GM19328 (cell line): ENCODE measurements around the gene STBD1.
A peak's percentile ranks its signal among the peaks of the same experiment; 100 is the strongest.
"Not testable (repeated sequence)": the region's sequence is repeated elsewhere in the genome, so short reads cannot be mapped to it uniquely, and the experiment has no call there.

Experiments
- ATAC-seq: cut with Tn5 transposase; IDR thresholded peaks from one replicate; pipeline ENCODE4 v1.9.1; 2021; ENCODE audit warnings: mild to moderate bottlenecking, moderate library complexity; ENCODE audit not compliant: unreplicated experiment

The STBD1 gene

GRCh38 chr4:76282941-76283689 is 23.4 kb upstream of the STBD1 start:
- ATAC-seq = no peak

- ATAC-seq = no peak
These were observed 22.6 kb upstream of the STBD1 start for GRCh38 chr4:76283900-76284299.

- not testable (repeated sequence) for ATAC-seq
These were observed 18.7 kb upstream of the STBD1 start for GRCh38 chr4:76287811-76288210.

GRCh38 chr4:76292730-76293129 is 13.8 kb upstream of the STBD1 start:
- ATAC-seq = no peak

DNA sequence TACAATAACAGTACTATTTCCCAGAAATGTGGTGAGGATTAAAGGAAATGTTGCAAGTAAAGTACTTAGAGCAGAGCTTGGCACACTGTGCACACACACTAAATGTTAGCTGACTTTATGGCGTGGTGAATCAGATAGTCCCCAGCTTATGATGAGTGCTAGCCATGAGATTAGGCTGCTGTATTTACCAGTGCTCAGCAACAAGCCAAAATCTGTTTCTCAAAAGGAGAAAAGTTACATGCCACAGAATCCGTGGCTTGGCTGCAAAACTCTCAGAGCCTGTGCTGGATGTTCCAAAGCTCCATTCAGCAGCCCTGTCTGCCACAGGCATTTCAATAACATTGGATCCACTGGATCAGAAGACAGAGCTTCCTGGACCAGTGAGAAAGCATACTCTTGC is 12.8 kb upstream of the STBD1 start:
- no peak for ATAC-seq

- ATAC-seq = no peak
These were observed 10.2 kb upstream of the STBD1 start for GRCh38 chr4:76296286-76296820.

DNA sequence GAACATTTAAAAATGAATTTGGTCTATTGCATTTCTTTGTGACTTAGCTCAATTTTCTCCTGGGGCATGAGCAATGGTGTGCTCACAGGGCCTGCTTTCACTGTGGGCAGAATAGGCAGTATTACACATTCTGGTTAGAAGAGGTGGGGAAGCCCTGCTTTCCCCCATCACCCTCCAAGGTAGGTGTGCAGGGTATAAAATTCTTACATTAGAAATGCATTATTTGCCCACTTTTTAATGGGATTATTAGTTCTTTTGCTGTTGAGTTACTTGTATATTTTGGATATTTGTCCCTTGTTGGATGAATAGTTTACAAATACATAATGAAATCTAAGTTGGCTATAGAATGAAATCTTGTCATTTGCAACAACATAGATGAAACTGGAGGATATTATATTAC is 8.3 kb upstream of the STBD1 start:
- ATAC-seq = no peak

- no peak for ATAC-seq
These were observed 6.5 kb upstream of the STBD1 start for GRCh38 chr4:76300012-76300411.

DNA sequence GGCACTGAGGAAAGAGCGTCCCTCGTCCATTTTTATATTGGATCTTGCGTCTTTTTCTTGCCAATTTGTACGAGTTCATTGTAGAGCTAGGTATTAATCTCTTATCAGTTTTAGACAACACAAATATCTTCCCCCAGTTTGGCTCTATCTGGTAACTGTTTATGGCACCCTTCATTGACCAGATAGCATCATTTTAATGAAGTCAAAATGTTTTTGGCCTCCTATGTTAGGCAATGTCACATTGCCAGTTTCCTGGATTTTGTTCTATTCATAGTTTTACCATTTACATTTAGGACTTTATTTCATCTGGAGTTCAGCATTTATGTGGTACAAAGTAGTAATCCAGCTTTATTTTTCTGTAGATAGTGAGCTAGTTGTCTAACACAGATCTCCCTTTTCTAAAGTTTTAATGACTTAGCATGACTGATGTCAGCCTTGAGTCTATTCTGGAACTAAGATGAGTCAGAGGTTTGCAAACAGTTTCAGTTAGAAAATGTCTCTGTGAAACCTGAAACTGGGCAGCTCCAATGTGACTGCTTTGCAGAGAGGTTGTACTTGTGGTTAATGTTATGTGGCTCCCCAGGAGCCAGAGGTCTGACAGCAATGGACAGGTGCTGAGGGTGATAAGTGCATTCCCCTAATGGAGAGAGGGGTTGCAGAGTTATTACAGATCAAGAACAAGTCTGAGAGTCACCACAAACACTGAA is 5.3 kb upstream of the STBD1 start:
- peak; percentile 98 for ATAC-seq

DNA sequence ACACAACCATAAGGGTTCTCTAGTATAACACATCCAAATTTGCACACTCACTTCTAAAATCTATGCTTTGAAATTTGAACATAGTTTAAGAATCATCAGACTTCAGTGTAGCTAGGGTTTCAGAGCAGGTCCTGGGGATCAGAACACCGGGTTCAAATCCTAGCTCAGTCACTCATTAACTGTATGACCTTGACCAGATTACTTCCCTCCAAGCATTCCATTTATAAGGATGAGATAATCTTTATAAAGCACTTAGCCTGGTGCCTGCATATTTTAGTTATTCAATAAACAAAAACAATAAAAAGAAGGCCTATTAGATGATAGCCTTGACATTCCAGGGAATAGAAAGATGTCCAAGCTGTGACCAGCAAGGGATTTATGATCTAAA is 4.8 kb upstream of the STBD1 start:
- no peak for ATAC-seq

DNA sequence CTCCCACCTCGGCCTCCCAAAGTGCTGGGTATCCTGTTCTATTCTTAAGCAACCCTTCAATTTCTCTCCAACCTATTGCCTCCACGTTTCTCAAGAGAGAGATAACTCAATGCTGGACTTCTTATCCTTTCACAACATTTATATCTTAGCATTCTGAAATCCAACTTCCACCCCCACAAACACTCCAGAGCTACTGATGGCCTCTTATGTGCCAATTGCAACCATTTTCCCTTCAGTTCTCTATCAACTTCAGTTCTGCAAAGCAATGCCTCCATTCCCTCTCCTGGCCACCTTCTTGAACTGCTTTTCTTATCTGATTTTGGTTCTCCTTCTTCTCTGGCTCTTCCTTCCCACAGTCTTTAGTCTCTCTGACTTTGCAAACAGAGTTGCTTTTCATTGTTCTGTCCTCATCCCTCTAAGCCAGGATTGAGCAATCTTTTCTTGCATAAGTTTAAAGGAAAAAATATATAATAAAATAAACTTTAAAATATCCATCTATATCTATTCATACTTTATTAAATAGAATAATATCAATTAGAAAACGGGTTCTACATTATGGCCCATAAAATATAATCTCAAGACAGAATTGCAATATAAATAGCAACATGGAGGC is 3.6 kb upstream of the STBD1 start:
- ATAC-seq = no peak

GRCh38 chr4:76305033-76305687 is 1.4 kb upstream of the STBD1 start:
- no peak for ATAC-seq

DNA sequence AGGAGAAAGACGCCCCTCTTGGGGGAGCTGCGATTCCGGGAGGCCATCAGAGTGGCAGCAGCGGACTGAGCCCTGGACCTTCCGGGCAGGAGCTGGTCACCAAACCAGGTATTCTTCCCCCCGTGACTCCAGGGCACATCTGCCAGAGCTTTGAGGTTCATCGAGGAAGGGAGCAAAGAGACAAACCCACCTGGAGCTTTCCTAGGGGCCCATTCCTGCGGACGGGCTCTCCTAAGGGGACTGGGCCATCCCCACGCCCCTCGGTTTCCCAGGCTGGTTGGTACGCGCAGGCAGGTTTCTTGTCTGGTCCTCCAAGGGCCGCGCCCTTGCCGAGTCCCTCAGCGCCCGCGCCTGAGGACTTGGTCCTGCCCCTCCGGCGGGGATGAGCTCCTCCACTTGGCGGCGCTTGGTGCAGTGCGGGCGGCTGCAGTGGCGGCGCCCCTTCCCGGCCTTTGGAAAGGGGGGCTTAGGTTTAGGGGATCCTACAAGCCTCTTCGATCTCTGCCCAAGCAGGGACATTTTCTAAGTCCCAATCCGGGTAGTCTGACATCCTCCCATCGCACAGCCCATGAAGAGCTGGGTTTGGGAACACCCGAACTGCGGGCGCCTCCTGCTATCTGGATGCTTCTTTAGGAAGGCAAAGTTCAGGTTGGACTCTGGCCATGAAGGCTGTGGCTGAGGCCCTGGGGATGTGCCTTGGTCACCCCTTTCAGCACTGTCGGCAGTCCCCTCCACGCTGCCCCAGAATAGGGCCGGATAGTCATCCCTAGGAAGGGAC is 538 bp downstream of the STBD1 start:
- no peak for ATAC-seq

DNA sequence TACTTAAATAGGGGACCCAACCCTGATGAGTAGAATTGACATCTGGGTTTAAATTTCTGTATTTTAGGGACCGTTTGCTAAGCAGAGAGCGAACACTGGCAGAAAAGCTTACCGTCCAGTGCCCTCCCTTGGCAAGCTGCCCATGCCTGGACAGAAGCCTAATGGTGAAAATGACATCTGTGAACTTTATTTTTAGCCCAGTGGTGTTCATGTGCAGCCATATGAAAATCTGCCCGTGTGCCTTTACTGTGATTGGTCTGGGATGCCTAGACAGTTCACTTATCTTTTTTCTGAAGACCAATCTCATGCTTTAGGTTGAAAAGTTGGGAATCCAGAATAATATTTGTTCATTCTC is 1.1 kb downstream of the STBD1 start:
- no peak for ATAC-seq

GRCh38 chr4:76308548-76308947 is 2.0 kb downstream of the STBD1 start:
- no peak for ATAC-seq

DNA sequence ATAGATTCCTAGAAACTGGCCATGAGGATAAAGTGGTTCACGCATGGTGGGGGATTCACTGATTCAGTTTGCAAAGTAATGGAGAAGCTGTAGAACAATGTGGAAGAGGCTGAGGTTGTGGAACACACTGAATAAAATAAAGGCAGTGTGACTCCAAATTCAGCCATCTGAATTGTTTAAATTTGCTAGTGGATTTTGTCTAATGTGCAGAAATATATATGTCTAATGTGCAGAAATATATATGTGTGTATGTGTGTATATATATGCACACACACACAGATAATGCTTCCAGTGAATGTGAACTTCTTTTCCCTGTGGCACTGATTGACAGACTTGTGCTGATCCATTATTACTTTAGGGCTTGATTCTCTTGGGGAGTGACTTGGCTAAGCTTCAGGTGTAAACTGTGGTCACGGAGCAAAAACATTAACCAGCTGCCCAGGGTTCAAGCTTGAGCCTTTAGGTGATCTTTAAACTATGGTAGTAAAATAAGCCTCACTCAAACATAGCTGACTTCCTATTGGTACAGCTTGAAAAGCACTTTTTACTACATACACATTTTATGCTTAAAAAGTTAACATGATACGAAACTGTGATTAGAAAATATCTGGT is 3.5 kb downstream of the STBD1 start:
- ATAC-seq = no peak

DNA sequence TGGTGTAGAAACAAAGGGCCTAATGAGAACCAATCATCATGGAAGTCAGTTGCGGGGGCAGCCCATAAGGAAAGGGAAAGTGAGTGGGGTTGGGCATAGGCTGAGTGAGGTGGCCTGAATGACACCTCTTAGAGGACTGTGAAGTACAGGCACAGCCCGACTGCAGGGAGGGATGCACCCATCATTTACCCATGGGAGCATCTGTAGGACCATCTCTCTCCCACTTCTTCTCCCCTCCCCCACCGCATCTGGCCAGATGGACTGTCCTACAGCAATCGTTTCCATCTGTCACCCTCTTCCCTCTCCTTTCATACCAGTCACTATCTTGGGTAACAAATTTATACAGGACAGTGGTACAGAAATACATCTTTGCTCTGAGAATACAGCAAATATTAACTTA is 4.2 kb downstream of the STBD1 start:
- ATAC-seq = no peak

DNA sequence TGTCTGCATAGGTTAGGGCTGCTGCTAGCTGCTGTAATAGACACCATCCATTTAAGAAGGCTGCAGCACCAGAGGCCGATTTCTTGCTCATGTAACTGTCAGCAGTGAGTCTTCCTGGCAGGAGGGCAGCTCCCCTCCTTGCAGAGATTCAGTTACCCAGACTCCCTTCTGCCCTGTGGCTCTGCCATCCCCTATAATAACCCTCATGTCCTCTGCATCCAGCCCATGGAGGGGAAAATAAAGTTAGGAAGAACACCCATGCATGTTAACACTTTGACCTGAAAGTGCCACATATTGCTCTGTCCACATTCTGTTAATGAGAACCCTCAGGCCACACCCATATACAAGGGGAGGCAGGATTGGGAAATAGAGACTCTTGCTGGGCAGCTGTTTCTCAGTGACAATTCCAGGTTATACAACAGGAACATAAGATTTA is 5.4 kb downstream of the STBD1 start:
- ATAC-seq = no peak

DNA sequence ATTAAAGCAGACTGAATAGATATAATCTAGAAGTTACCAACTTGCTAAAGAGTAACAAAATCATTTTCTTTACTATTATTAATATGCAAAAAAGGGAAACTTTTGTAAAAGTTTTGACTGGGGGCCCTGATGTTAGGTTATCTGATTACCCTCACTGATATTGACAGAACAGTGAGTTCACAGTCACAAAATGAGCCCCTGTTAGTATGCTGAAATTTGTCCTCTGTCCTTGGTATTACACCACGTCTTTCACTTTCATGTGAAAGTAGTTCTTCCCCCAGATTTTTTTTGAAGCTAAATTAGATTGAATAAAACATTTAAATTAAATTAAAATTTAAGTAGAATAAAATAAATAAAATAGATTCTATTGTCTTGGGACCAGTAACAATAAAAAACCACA is 5.9 kb downstream of the STBD1 start:
- ATAC-seq = no peak

GRCh38 chr4:76313547-76313946 is 7.0 kb downstream of the STBD1 start:
- ATAC-seq = no peak
